Measurements from ENCODE around the gene GLRB.

DNA sequence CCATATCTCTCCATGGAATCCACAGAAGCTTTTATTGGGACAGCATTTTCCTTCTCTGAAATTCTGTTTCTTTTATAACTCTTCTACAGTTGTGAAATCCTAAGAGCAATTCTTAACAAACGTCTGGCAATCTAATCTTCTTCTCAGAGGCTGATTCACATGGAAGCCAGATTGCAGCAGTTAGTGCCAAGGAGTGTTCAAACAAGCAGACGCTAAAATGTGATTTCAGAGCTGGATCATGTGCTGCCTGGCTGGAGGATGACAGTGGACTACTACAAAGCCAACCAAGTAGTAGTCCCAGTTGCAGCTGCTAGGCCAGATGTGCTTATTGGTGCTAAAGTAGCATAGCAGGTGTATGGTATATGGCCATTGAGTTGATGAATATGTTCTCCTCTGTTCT lies 27.7 kb upstream of the GLRB start:
- TF ChIP-seq, protein P1, sequence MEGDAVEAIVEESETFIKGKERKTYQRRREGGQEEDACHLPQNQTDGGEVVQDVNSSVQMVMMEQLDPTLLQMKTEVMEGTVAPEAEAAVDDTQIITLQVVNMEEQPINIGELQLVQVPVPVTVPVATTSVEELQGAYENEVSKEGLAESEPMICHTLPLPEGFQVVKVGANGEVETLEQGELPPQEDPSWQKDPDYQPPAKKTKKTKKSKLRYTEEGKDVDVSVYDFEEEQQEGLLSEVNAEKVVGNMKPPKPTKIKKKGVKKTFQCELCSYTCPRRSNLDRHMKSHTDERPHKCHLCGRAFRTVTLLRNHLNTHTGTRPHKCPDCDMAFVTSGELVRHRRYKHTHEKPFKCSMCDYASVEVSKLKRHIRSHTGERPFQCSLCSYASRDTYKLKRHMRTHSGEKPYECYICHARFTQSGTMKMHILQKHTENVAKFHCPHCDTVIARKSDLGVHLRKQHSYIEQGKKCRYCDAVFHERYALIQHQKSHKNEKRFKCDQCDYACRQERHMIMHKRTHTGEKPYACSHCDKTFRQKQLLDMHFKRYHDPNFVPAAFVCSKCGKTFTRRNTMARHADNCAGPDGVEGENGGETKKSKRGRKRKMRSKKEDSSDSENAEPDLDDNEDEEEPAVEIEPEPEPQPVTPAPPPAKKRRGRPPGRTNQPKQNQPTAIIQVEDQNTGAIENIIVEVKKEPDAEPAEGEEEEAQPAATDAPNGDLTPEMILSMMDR (IDR thresholded peaks at IDR 0.05) = no peak
- TF ChIP-seq POLR2A (IDR thresholded peaks at IDR 0.05) = no peak

All from testis (tissue), 2 donors.